Heart right ventricle (tissue), 16 donors: ENCODE data around the gene RGMA. TPM values are rescaled to one million over a fixed set of nuclear protein-coding genes. Genes with fewer than 3 reads are reported as not detected.
"Not testable (repeated sequence)": the region's sequence is repeated elsewhere in the genome, so short reads cannot be mapped to it uniquely, and the experiment has no call there.

Source experiments
- ATAC-seq, 8 donors: fragments of 200-7000 bp; cut with Tn5 transposase; one replicate each; pipeline ENCODE4 v1.9.1; 2020; ENCODE audit warnings: mild to moderate bottlenecking in 8 of 8, moderate library complexity in 8 of 8, moderate number of reproducible peaks in 1 of 8
- DNase-seq, 2 donors: peaks; one replicate each; pipeline ENCODE4 v3.0.0-alpha.2; 2020
- H3K27ac ChIP-seq, 10 donors: fragments of 200-600 bp; sonication (generic) in 2 of 10; one replicate each; pipeline versions ENCODE4 v1.5.0 to v1.8.0; 2020 to 2022; ENCODE audit warnings: mild to moderate bottlenecking in 3 of 10
- H3K27me3 ChIP-seq, 7 donors: fragments of 200-600 bp; one replicate each; pipeline ENCODE4 v1.8.0; 2021 to 2022; ENCODE audit warnings: mild to moderate bottlenecking in 2 of 7
- H3K36me3 ChIP-seq, 9 donors: fragments of 200-600 bp; sonication (generic) in 1 of 9; one replicate each; pipeline versions ENCODE4 v1.5.0 to v1.8.0; 2020 to 2022; ENCODE audit warnings: mild to moderate bottlenecking in 2 of 9
- H3K4me1 ChIP-seq, 9 donors: fragments of 200-600 bp; sonication (generic) in 1 of 9; one replicate each; pipeline versions ENCODE4 v1.5.0 to v1.8.0; 2020 to 2022; ENCODE audit warnings: mild to moderate bottlenecking in 4 of 9
- H3K4me3 ChIP-seq, 10 donors: fragments of 200-600 bp; sonication (generic) in 2 of 10; one replicate each; pipeline versions ENCODE4 v1.5.0 to v1.8.0; 2020 to 2022; ENCODE audit warnings: mild to moderate bottlenecking in 7 of 10, moderate library complexity in 2 of 10
- H3K9me3 ChIP-seq, 11 donors: fragments of 200-600 bp in 10 of 11; sonication (generic) in 2 of 11; one replicate each; pipeline versions ENCODE4 v1.5.0 to v1.8.0; 2013 to 2022; ENCODE audit warnings: mild to moderate bottlenecking in 2 of 11, control low read depth in 1 of 11, moderate library complexity in 1 of 11
- WGBS, 2 donors: extraction: QIAGEN DNeasy Blood & Tissue Kit; methylation state at CpG; one replicate each; pipeline ENCODE4 v1.1.7; 2013; ENCODE audit warnings: inconsistent platforms in 1 of 2; 5-methylcytosine and 5-hydroxymethylcytosine counted together
- intact Hi-C, 10 donors: fragments of 100-400 bp; cut with DNase I; formaldehyde crosslinking; loops; one replicate each; pipeline versions ENCODE4 v1.11.1 to v1.14.2; 2022
- polyA plus RNA-seq, 2 donors: library from polyadenylated mRNA; stranded (reverse); fragments of 200-250 nt; gene quantifications; one replicate each; pipeline ENCODE4 v1.2.3, GENCODE V29; 2013
- total RNA-seq, 10 donors: library from RNA; stranded (reverse); fragmentation: NEBNext Ultra II Directional in 3 of 10; extraction: Animal tissue kit (Norgen Biotek cat#: 25700) in 3 of 10; gene quantifications; one replicate each; pipeline versions ENCODE4 v1.2.1 to v1.2.4, GENCODE V29; 2021 to 2023
- TF ChIP-seq, protein P1 (sequence below), 9 donors: fragments of 200-600 bp; sonication (generic) in 2 of 9; IDR thresholded peaks; one replicate each; pipeline versions ENCODE4 v1.5.0 to v1.8.0; 2021 to 2022; ENCODE audit warnings: antibody characterized with exemption in 9 of 9, mild to moderate bottlenecking in 5 of 9, moderate library complexity in 1 of 9
- donor health status: Arrhythmogenic right ventricular cardiomyopathy.
- donor health status: ischemic (EF 13 %, LVEDD 7.1; RV severe dilation, severe dysfunction).
- donor health status: healthy with polysubstance abuse.
- donor health status: DM: no; HTN: yes; CAD: no.
- donor health status: DM: no; HTN: no; CAD: no.
- donor health status: ischemic (EF 25% LVEDD 6.9; RV normal size, moderate dysfunction).
- donor health status: ischemic (EF 25% LVEDD 5.7; RV mildly dilated, moderate dysfunction).
- donor health status: healthy.
- donor health status: DM: yes; HTN: yes; CAD: no.
- donor health status: Ischemic cardiomyopathy.
- donor health status: ischemic (EF 35%, LVEDD 5.7; RV mildly dilated, moderate dysfunction).
- donor health status: nonischemic (EF 11% LVEDD 7.7; RV severe dilation, severe dysfunction).
- donor health status: DM: yes; HTN: yes; CAD: no.
- donor health status: PGD.
- donor health status: ischemic (EF 29% LVEDD 5.4; RV normal size, mild dysfunction).
- donor health status: nonischemic (EF 23%, LVEDD 6.1; RV moderate dilation, normal function).

The RGMA gene
- total and polyA plus RNA-seq, 12 donors = 4.9 to 33.8 (median 10.7) TPM

DNA sequence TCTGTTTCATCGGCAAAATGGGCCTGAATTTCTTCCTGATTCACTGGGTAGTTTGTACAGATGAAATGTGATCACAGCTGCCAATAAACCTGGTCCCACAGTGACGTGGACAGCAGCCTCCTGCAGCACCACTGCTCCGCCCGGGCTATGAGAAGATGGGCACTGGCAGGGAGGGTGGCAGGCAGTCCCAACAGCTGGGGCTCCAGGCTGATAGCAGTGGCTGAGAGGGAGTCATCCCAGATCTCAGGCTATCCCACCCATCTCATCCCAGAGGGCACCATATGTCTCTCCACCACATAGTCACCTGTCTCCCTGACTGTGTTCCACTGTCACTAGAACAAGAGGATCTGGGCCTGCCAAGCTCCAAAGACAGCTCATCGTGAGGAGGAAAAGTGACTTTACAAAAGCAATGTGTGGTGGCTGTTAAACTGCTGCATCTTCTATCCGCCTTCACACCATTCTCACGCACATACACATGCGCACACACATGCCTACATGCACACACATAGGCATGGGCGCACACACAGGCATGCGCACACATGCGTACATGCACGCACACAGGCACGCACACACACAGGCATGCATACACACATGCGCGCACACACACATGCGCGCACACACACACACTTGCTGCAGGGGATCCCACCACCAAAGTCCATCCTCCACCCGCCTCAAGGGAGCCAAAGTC lies 46.2 kb downstream of the RGMA start:
- ATAC-seq = no peak
- no peak overlapping the region for H3K4me3 ChIP-seq
- no peak overlapping the region for H3K27ac ChIP-seq
- 91 to 92% methylated on average over 18 of the region's 18 CpGs for whole genome bisulfite sequencing, 2 donors
- peaks cover 0 to 17% (median 8%) of the 10 kb centered on the region in 11 donors for H3K9me3 ChIP-seq
- H3K4me1 ChIP-seq = peaks cover 0 to 19% (median 2%) of the 10 kb centered on the region in 9 donors
- DNase-seq = no peak
- H3K27me3 ChIP-seq = no peaks in the 10 kb centered on the region
- intact Hi-C loops = no loop called here
- TF ChIP-seq, protein P1, sequence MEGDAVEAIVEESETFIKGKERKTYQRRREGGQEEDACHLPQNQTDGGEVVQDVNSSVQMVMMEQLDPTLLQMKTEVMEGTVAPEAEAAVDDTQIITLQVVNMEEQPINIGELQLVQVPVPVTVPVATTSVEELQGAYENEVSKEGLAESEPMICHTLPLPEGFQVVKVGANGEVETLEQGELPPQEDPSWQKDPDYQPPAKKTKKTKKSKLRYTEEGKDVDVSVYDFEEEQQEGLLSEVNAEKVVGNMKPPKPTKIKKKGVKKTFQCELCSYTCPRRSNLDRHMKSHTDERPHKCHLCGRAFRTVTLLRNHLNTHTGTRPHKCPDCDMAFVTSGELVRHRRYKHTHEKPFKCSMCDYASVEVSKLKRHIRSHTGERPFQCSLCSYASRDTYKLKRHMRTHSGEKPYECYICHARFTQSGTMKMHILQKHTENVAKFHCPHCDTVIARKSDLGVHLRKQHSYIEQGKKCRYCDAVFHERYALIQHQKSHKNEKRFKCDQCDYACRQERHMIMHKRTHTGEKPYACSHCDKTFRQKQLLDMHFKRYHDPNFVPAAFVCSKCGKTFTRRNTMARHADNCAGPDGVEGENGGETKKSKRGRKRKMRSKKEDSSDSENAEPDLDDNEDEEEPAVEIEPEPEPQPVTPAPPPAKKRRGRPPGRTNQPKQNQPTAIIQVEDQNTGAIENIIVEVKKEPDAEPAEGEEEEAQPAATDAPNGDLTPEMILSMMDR (IDR thresholded peaks at IDR 0.05) = no peak
- peaks cover 0 to 45% (median 13%) of the 10 kb centered on the region in 9 donors for H3K36me3 ChIP-seq

DNA sequence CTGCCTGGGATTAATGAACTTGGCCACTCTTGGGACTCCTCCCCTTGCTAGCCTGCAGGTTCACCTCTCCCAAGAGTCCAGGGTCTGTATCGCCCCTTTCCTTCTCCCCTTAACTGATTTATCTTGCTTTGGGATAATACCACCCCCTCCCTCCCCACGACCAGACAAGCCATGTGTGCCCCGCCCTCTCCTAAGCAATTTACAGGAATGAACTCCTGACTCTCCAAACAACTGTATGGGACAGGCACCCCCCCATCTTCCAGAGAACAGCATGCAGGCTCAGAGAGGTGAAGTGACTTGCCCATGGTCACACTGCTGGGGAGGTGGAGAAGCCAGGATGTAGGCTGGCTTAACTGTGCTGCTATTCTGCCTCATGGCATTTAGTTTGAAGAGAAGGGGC lies 46.8 kb downstream of the RGMA start:
- WGBS, 2 donors = 77 to 83% methylated on average over 3 of the region's 3 CpGs

DNA sequence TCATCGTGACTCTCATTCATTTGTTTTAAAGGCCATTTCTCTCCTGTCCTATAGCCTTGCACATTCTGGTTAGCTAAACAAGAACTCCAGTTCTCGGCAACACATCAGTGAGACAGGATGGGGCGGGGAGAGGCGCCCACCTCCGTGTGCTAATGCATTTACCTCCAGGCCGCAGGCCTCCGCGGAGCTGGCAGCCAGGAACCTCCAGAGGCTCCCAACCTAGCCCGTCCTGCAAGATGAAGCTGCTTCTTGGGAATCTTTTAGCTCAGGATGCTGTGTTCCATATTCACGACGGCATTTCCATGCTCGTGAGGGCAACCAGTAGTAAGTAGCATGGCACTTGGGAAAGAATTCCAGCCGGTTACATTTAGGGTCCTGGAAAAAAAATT lies 47.9 kb downstream of the RGMA start:
- TF ChIP-seq, protein P1 (IDR thresholded peaks at IDR 0.05) = no peak
- no peak overlapping the region for H3K4me3 ChIP-seq

More for the DNA sequence above, 46.8 kb downstream of the RGMA start:
- no peaks in the 10 kb centered on the region for H3K27me3 ChIP-seq
- ATAC-seq (no peak), DNase-seq (no peak)
- peaks cover 0 to 40% (median 13%) of the 10 kb centered on the region in 9 donors for H3K36me3 ChIP-seq
- intact Hi-C loops = no loop called here
- peaks cover 0 to 19% (median 5%) of the 10 kb centered on the region in 9 donors for H3K4me1 ChIP-seq
- TF ChIP-seq, protein P1 (IDR thresholded peaks at IDR 0.05) = no peak
- H3K27ac ChIP-seq = no peak overlapping the region
- no peak overlapping the region for H3K4me3 ChIP-seq
- peaks cover 0 to 17% (median 8%) of the 10 kb centered on the region in 11 donors for H3K9me3 ChIP-seq

DNA sequence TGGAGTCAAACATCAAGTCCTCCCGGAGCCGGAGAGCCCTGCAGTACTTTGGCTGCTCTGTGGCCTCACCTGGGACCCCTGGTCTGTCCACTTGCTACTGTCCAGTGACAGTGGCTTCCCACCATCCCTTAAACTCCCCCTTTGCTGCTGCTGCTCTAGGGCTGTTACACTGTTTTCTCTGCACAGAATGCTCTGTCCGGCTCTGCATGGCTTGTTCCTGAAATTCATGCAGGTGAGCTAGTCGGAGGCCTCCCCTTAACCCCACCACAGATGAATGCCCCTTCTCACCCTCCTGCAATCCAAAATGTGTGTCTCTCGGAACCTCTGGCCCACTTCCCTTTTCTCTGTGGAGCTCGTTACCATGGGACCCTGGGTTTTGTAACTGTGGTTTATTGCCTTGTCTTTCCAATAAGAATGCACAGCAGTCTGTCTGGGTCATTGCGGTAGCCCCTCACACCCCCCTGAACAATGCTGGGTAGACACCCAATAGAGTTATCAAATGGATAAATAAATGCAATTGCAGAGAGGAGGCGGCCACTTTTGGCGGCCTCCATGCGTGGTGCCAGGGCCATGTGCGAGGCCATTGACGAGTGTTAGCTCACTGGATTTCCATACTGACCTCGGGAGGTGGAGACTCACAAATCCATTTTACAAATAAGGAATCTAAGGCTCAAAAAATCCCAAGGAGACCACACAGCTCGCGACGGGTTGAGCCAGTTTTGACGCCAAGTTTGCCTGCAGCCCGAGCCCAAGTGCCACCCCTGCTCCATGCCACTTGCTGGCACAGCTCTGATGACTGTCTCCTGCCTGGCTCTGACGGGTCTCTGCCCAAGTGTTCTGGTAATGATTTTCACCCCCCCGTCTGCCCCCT lies 48.5 kb downstream of the RGMA start:
- TF ChIP-seq, protein P1 (IDR thresholded peaks at IDR 0.05) = no peak
- DNase-seq (no peak), ATAC-seq (no peak)
- peaks cover 0 to 35% (median 5%) of the 10 kb centered on the region in 9 donors for H3K4me1 ChIP-seq
- peaks cover 0 to 1% (median 0%) of the 10 kb centered on the region in 11 donors for H3K9me3 ChIP-seq
- WGBS, 2 donors = 90 to 92% methylated on average over 20 of the region's 20 CpGs
- no peaks in the 10 kb centered on the region for H3K27me3 ChIP-seq
- intact Hi-C loops = no loop called here
- peaks cover 0 to 24% (median 7%) of the 10 kb centered on the region in 9 donors for H3K36me3 ChIP-seq
- no peak overlapping the region for H3K4me3 ChIP-seq
- H3K27ac ChIP-seq = no peak overlapping the region

More for the DNA sequence above, 47.9 kb downstream of the RGMA start:
- ATAC-seq (no peak), DNase-seq (no peak)
- Histone ChIP-seq H3K36me3 (peaks cover 0 to 29% (median 7%) of the 10 kb centered on the region in 9 donors), H3K9me3 (peaks cover 0 to 7% (median 3%) of the 10 kb centered on the region in 11 donors), H3K27me3 (no peaks in the 10 kb centered on the region), H3K27ac (no peak overlapping the region), H3K4me1 (peaks cover 0 to 29% (median 5%) of the 10 kb centered on the region in 9 donors)
- WGBS, 2 donors = 81% methylated on average over 13 of the region's 13 CpGs
- intact Hi-C loops = no loop called here

DNA sequence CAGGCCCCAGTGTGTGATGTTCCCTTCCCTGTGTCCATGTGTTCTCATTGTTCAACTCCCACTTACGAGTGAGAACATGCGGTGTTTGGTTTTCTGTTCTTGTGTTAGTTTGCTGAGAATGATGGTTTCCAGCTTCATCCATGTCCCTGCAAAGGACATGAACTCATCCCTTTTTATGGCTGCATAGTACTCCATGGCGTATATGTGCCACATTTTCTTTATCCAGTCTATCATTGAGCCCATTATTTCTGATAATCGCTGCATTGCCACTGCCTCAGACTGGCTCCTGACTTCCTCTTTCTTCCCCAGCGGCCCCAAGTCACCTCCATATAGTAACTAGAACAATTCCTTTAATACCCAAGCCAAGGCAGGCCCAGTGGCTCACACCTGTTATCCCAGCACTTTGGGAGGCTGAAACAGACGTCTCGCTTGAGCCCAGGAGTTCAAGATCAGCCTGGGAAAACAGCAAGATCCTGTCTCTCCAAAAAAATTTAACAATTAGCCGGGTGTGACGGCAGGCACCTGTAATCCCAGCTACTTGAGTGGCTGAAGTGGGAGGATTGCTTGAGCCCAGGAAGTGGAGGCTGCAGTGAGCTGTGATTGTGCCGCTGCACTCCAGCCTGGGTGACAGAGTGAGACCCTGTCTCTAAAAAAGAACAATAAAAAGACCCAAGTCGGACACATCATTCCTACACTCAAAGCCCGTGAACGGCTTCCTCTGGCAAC lies 49.3 kb downstream of the RGMA start:
- H3K27me3 ChIP-seq, H3K27ac ChIP-seq, H3K9me3 ChIP-seq, DNase-seq, ATAC-seq, H3K4me3 ChIP-seq: not testable (repeated sequence)
- Histone ChIP-seq H3K4me1 (peaks cover 0 to 35% (median 5%) of the 10 kb centered on the region in 9 donors), H3K36me3 (peaks cover 0 to 16% (median 1%) of the 10 kb centered on the region in 9 donors)
- intact Hi-C loops = loop anchor here in 7 of 10 donors (5.0 to 10.0 kb wide), 4 partner anchors 935 to 1285 kb away; no protein-coding TSS in a partner anchor
- 93 to 95% methylated on average over 13 of the region's 13 CpGs for WGBS, 2 donors
